ENCODE data around the gene JAZF1. TPM values are rescaled to one million over a fixed set of nuclear protein-coding genes. Genes with fewer than 3 reads are reported as not detected.

The JAZF1 gene
- total RNA-seq, 2 donors from 2014 or later = 13.9 to 16.5 TPM

DNA sequence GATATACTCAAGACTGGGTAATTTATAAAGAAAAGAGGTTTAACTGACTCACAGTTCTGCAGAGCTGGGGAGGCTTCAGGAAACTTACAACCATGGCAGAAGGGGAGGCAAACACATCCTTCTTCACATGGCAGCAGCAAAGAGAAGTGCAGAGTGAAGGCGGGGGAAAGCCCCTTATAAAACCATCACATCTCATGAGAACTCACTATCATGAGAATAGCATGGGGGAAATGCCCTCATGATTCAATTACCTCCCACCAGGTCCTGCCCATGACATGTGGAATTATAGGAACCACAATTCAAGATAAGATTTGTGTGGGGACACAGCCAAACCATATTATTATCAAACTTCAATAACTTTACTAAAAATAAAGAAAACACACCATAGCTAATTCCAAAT lies 30.4 kb upstream of the JAZF1 start:
- no peak for DNase-seq (ENCODE audit: low spot score)
- Histone ChIP-seq H3K9me3 (no peaks in the 10 kb centered on the region), H3K4me3 (no peak overlapping the region), H3K27ac (no peak overlapping the region), H3K4me1 (ENCODE audit: control insufficient read depth in 1 of 2, low read depth in 2 of 2) (no peaks in the 10 kb centered on the region), H3K36me3 (no peaks in the 10 kb centered on the region), H3K27me3 (replicated peaks; ENCODE audit: insufficient read depth) (no peaks in the 10 kb centered on the region)
- ATAC-seq (ENCODE audit: insufficient number of reproducible peaks, low FRiP score, low read depth) = no peak
- TF ChIP-seq, protein P1, sequence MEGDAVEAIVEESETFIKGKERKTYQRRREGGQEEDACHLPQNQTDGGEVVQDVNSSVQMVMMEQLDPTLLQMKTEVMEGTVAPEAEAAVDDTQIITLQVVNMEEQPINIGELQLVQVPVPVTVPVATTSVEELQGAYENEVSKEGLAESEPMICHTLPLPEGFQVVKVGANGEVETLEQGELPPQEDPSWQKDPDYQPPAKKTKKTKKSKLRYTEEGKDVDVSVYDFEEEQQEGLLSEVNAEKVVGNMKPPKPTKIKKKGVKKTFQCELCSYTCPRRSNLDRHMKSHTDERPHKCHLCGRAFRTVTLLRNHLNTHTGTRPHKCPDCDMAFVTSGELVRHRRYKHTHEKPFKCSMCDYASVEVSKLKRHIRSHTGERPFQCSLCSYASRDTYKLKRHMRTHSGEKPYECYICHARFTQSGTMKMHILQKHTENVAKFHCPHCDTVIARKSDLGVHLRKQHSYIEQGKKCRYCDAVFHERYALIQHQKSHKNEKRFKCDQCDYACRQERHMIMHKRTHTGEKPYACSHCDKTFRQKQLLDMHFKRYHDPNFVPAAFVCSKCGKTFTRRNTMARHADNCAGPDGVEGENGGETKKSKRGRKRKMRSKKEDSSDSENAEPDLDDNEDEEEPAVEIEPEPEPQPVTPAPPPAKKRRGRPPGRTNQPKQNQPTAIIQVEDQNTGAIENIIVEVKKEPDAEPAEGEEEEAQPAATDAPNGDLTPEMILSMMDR (IDR thresholded peaks at IDR 0.05) = no peak

DNA sequence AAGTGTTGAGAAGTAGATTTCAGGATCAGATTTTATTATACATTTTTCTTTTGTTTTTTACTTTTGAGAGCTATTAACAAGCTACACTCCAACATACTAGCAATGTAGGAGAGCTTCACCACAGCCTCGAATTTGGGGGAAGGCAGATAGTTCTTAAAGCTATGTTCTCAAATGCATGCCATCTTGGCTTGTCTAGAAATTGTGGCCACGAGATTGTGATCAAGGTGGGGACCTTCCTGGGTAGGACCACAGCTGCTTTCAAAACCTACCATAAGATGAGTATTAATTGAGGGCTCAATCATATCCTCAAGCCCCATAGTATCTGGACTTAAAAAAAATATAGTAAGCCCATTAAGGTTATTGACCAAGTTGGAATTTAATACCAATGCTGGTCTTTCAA lies 27.9 kb upstream of the JAZF1 start:
- no peaks in the 10 kb centered on the region for H3K4me1 ChIP-seq (ENCODE audit: control insufficient read depth in 1 of 2, low read depth in 2 of 2)
- ATAC-seq (ENCODE audit: insufficient number of reproducible peaks, low FRiP score, low read depth) = no peak
- H3K27me3 ChIP-seq (replicated peaks; ENCODE audit: insufficient read depth) = no peaks in the 10 kb centered on the region
- H3K27ac ChIP-seq = no peak overlapping the region
- H3K9me3 ChIP-seq = no peaks in the 10 kb centered on the region
- H3K4me3 ChIP-seq = no peak overlapping the region
- TF ChIP-seq, protein P1 (IDR thresholded peaks at IDR 0.05) = no peak
- no peak for DNase-seq (ENCODE audit: low spot score)
- no peaks in the 10 kb centered on the region for H3K36me3 ChIP-seq

DNA sequence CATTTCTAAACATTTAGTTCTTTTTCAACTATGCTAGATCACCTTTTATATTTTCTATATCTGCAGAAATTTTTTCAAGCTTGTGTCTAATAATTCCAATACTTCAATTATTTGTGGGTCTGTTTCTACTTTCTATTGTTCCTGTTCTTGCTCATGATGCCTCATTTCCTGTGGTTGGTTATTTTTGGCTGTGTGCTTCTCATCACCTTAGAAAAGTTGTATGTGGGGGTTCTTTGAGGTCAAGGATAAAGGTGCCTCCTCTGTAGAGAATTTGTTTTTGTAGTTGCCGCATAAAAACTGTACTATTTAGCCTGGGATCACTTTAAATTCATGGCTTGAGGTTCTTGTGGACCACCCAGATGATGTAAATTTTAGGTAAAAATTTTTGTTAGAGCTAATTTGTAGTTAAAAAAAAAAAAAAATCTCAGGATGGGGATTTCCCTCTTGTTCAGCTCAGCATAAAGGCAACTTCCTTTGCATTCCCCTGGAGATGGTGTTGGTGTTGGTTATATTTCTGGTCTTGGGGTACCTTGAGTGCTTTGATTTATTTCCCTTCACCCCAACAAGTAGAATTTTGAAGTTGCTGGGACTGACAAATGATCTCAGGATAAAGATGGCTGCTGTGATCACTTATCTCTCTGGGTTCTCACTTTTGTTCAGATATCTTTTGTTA lies 27.0 kb upstream of the JAZF1 start:
- TF ChIP-seq, protein P1 (IDR thresholded peaks at IDR 0.05) = no peak
- Histone ChIP-seq H3K4me3 (no peak overlapping the region), H3K27me3 (replicated peaks; ENCODE audit: insufficient read depth) (no peaks in the 10 kb centered on the region), H3K27ac (no peak overlapping the region), H3K9me3 (no peaks in the 10 kb centered on the region), H3K4me1 (ENCODE audit: control insufficient read depth in 1 of 2, low read depth in 2 of 2) (no peaks in the 10 kb centered on the region), H3K36me3 (no peaks in the 10 kb centered on the region)
- ATAC-seq (ENCODE audit: insufficient number of reproducible peaks, low FRiP score, low read depth) = no peak
- no peak for DNase-seq (ENCODE audit: low spot score)

DNA sequence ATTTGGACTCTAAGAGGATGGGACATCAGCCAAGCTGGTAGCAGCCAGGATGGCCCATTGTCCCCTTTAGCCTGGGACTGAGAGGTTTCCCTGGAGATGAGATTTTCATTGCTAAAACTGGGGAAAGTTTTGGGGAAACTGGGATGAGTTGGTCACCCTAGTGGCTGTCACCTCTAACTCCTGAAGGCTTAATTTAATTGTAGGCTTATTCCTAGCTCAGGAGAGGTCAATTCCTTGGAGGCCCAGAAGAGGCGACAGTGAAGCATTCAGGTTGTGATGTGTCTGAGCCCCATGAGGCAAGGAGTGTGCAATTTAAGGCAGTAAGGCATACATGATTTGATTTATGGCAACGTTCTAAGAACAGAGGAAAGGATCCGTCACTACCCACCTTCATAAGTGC lies 24.9 kb upstream of the JAZF1 start:
- TF ChIP-seq, protein P1 (IDR thresholded peaks at IDR 0.05) = no peak
- no peaks in the 10 kb centered on the region for H3K9me3 ChIP-seq
- H3K27ac ChIP-seq = no peak overlapping the region
- no peaks in the 10 kb centered on the region for H3K4me1 ChIP-seq (ENCODE audit: control insufficient read depth in 1 of 2, low read depth in 2 of 2)
- no peak overlapping the region for H3K4me3 ChIP-seq
- H3K27me3 ChIP-seq (replicated peaks; ENCODE audit: insufficient read depth) = no peaks in the 10 kb centered on the region
- ATAC-seq (ENCODE audit: insufficient number of reproducible peaks, low FRiP score, low read depth) (no peak), DNase-seq (ENCODE audit: low spot score) (no peak)
- no peaks in the 10 kb centered on the region for H3K36me3 ChIP-seq

DNA sequence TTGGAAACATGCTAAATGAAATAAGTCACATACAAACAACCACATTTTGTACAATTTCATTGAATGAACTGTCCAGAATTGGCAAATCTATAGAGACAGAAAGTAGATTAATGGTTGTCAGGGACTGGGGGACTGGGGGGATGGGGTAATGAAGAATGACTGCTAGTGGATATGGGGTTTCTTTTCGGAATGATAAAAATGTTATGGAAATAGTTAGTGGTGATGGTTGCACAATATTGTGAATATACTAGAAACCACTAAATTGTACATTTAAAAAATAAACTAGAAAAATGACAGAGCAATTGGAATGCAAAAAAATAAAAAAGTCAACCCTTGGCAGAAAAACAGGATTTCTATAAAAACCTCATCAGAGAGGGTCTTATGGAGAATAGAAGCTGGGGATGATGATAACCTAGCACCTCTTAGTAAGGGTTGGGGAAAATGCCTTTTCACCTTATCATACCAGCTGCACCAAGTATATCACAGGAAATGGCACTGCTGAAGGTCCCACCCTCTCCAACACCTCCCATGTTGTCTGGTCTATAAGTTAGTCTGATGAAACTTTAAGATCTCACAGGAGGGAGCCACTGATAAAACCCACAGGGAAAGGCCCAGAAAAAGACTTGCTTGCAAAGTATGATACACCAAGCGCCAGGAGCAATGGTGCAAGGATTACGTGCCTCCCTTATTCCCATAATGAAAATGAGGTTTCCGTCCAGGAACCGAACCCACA lies 23.1 kb upstream of the JAZF1 start:
- Histone ChIP-seq H3K4me1 (ENCODE audit: control insufficient read depth in 1 of 2, low read depth in 2 of 2) (no peaks in the 10 kb centered on the region), H3K9me3 (no peaks in the 10 kb centered on the region), H3K4me3 (no peak overlapping the region), H3K36me3 (no peaks in the 10 kb centered on the region), H3K27ac (no peak overlapping the region), H3K27me3 (replicated peaks; ENCODE audit: insufficient read depth) (no peaks in the 10 kb centered on the region)
- no peak for DNase-seq (ENCODE audit: low spot score)
- no peak for ATAC-seq (ENCODE audit: insufficient number of reproducible peaks, low FRiP score, low read depth)
- TF ChIP-seq, protein P1 (IDR thresholded peaks at IDR 0.05) = no peak
